HepG2 (cell line): ENCODE data around the gene POLR3F. TPM values are rescaled to one million over a fixed set of nuclear protein-coding genes. Genes with fewer than 3 reads are reported as not detected.

Experiments
- ARNT ChIP-seq: fragments of 450-650 bp; IDR thresholded peaks from 2 replicates; pipeline ENCODE4 v1.6.1; 2017
- ATAD3A ChIP-seq: sonication (generic); formaldehyde crosslinking; IDR thresholded peaks from 2 replicates; pipeline ENCODE4 v1.4.0; 2020; ENCODE audit warnings: missing genetic modification reagents
- DR1 ChIP-seq: sonication (generic); formaldehyde crosslinking; IDR thresholded peaks from 2 replicates; pipeline ENCODE4 v1.8.0; 2021; ENCODE audit warnings: mild to moderate bottlenecking, missing genetic modification reagents, inconsistent platforms
- KLF9 ChIP-seq: IDR thresholded peaks from 2 replicates; pipeline ENCODE4 v1.6.1; 2016; ENCODE audit warnings: low read depth
- MEIS1 ChIP-seq: sonication (generic); formaldehyde crosslinking; IDR thresholded peaks from 2 replicates; pipeline ENCODE4 v1.9.0; 2021; ENCODE audit warnings: mild to moderate bottlenecking, missing genetic modification reagents, moderate library complexity, borderline replicate concordance
- NFIC ChIP-seq: IDR thresholded peaks from 2 replicates; pipeline ENCODE4 v1.6.1; 2012; ENCODE audit warnings: mild to moderate bottlenecking, low read length, inconsistent platforms
- PRDM15 ChIP-seq: sonication (generic); formaldehyde crosslinking; IDR thresholded peaks from 2 replicates; pipeline ENCODE4 v1.4.0; 2020; ENCODE audit warnings: missing genetic modification reagents
- REL ChIP-seq: sonication (generic); formaldehyde crosslinking; conservative IDR thresholded peaks from 2 replicates; pipeline ENCODE4 v1.8.0; 2022; ENCODE audit warnings: mild to moderate bottlenecking, missing genetic modification reagents, moderate library complexity
- RFX3 ChIP-seq: IDR thresholded peaks from 2 replicates; pipeline ENCODE4 v1.6.1; 2016; ENCODE audit warnings: missing biosample characterization, missing genetic modification reagents
- ZFP41 ChIP-seq: sonication (generic); formaldehyde crosslinking; IDR thresholded peaks from 2 replicates; pipeline ENCODE4 v1.4.0; 2020; ENCODE audit warnings: mild to moderate bottlenecking, missing genetic modification reagents, borderline replicate concordance
- ZNF121 ChIP-seq: sonication (generic); formaldehyde crosslinking; IDR thresholded peaks from 2 replicates; pipeline ENCODE4 v1.5.0; 2020; ENCODE audit warnings: mild to moderate bottlenecking, missing genetic modification reagents
- ZNF234 ChIP-seq: sonication (generic); formaldehyde crosslinking; conservative IDR thresholded peaks from 2 replicates; pipeline ENCODE4 v1.5.1; 2020; ENCODE audit warnings: mild to moderate bottlenecking, missing genetic modification reagents
- ZNF407 ChIP-seq: sonication (generic); formaldehyde crosslinking; IDR thresholded peaks from one replicate; pipeline ENCODE4 v1.5.1; 2020; ENCODE audit warnings: mild to moderate bottlenecking, missing genetic modification reagents; ENCODE audit errors: not compliant biosample characterization
- ZNF660 ChIP-seq: sonication (generic); formaldehyde crosslinking; IDR thresholded peaks from 2 replicates; pipeline ENCODE4 v1.5.1; 2020; ENCODE audit warnings: mild to moderate bottlenecking, low read depth, missing genetic modification reagents, borderline replicate concordance
- ZNF850 ChIP-seq: sonication (generic); formaldehyde crosslinking; conservative IDR thresholded peaks from 2 replicates; pipeline ENCODE4 v1.9.0; 2021; ENCODE audit warnings: mild to moderate bottlenecking, missing genetic modification reagents
- ZSCAN12 ChIP-seq: sonication (generic); formaldehyde crosslinking; IDR thresholded peaks from 2 replicates; pipeline ENCODE4 v1.9.0; 2021; ENCODE audit warnings: mild to moderate bottlenecking, missing genetic modification reagents
- polyA plus RNA-seq, 8 experiments: library from polyadenylated mRNA; depleted of rRNA in 3 of 8; stranded (reverse) in 7 of 8; unstranded in 1 of 8; fragments of >200 nt; fragmentation: Illumina TruSeq in 4 of 8; extraction: Trizol in 4 of 8; gene quantifications; 2 replicates each; pipeline versions ENCODE4 v1.2.1 to v1.2.3, GENCODE V29; 2011 to 2016; ENCODE audit warnings: low read depth in 4 of 8, missing spikeins in 1 of 8, mixed read lengths in 1 of 8; ENCODE audit not compliant: insufficient read depth in 1 of 8
- total RNA-seq, 5 experiments: library from RNA; depleted of rRNA; stranded (reverse); fragments of >200 nt; fragmentation: Illumina TruSeq; extraction: Trizol; gene quantifications; 2 replicates each; pipeline ENCODE4 v1.2.3, GENCODE V29; 2016; ENCODE audit warnings: low read depth in 1 of 5

The POLR3F gene
- total and polyA plus RNA-seq, 2 of the 13 experiments (the other 11 are each of a cell fraction or from before 2014, with no cell fraction given) = 11.7 to 25.5 TPM

- TF ChIP-seq ZSCAN12 (CRISPR knock-in tag) (no peak; the same call in 1 of the 2 replicates), NFIC (no peak; the same call in 1 of the 2 replicates), ARNT (no peak), ZNF407 (CRISPR knock-in tag) (peak; percentile 77), DR1 (CRISPR knock-in tag) (peak; percentile 87), ZNF121 (CRISPR knock-in tag) (no peak), MEIS1 (CRISPR knock-in tag) (peak; percentile 98), REL (CRISPR knock-in tag) (peak; percentile 90; the same call in 1 of the 2 replicates), ZNF850 (CRISPR knock-in tag) (no peak), RFX3 (CRISPR knock-in tag) (peak; percentile 56), PRDM15 (CRISPR knock-in tag) (peak; percentile 68), KLF9 (CRISPR knock-in tag) (peak; percentile 92), ATAD3A (no peak; the same call in 1 of the 2 replicates), ZFP41 (CRISPR knock-in tag) (no peak), ZNF234 (CRISPR knock-in tag) (no peak), ZNF660 (CRISPR knock-in tag) (0 out of 2 replicates have a peak, but pooled peaks have one; percentile 66)
Measured at GRCh38 chr20:18507218-18508191, 40.3 kb downstream of the POLR3F start, which contains the start of gene SEC23B (continued).
